Osteoblast (primary cell): Measurements from ENCODE around the gene NELL2. TPM values are rescaled to one million over a fixed set of nuclear protein-coding genes. Genes with fewer than 3 reads are reported as not detected.

Experiments used
- DNase-seq: peaks from one replicate; pipeline ENCODE4 v3.0.0; 2011; ENCODE audit warnings: low spot score, mixed read lengths; ENCODE audit not compliant: insufficient read length; ENCODE audit errors: missing footprints
- H2AFZ ChIP-seq: 2 replicates; pipeline ENCODE4 v1.6.0; 2011; ENCODE audit warnings: mild to moderate bottlenecking, low read length
- H3K27ac ChIP-seq: 2 replicates; pipeline ENCODE4 v1.5.1; 2011; ENCODE audit warnings: mild to moderate bottlenecking, low read depth, low read length, moderate library complexity
- H3K27me3 ChIP-seq: 2 replicates; pipeline ENCODE4 v1.6.0; 2012; ENCODE audit warnings: mild to moderate bottlenecking, control low read depth, inconsistent platforms, low read length, moderate library complexity; ENCODE audit not compliant: insufficient read depth
- H3K36me3 ChIP-seq: 2 replicates; pipeline ENCODE4 v1.5.1; 2011; ENCODE audit warnings: mild to moderate bottlenecking, low read length, control low read depth, moderate library complexity; ENCODE audit not compliant: insufficient read depth
- H3K4me1 ChIP-seq: 2 replicates; pipeline ENCODE4 v1.5.1; 2011; ENCODE audit warnings: mild to moderate bottlenecking, low read length, control low read depth, moderate library complexity; ENCODE audit not compliant: insufficient read depth
- H3K4me2 ChIP-seq: 2 replicates; pipeline ENCODE4 v1.6.0; 2011; ENCODE audit warnings: mild to moderate bottlenecking, low read length; ENCODE audit not compliant: insufficient read depth
- H3K4me3 ChIP-seq: fragments of 200-600 bp; sonication (generic); 3 replicates; pipeline ENCODE4 v1.5.1; 2012; ENCODE audit warnings: mild to moderate bottlenecking, low read length, inconsistent platforms; ENCODE audit not compliant: insufficient read depth
- H3K79me2 ChIP-seq: 2 replicates; pipeline ENCODE4 v1.6.0; 2012; ENCODE audit warnings: mild to moderate bottlenecking, low read length, control low read depth, inconsistent platforms; ENCODE audit not compliant: insufficient read depth
- H3K9me3 ChIP-seq: 2 replicates; pipeline ENCODE4 v1.5.1; 2011; ENCODE audit warnings: low read depth, low read length, control low read depth
- H4K20me1 ChIP-seq: 2 replicates; pipeline ENCODE4 v1.6.0; 2012; ENCODE audit warnings: mild to moderate bottlenecking, low read length, control low read depth; ENCODE audit not compliant: insufficient read depth
- CTCF ChIP-seq: IDR thresholded peaks from 2 replicates; pipeline ENCODE4 v1.5.1; 2011; ENCODE audit warnings: mild to moderate bottlenecking, low read depth, low read length, moderate library complexity; ENCODE audit errors: extremely low read depth
- total RNA-seq: library from RNA; depleted of rRNA; stranded (reverse); fragments of >200 nt; gene quantifications from 2 replicates; pipeline ENCODE4 v1.2.3, GENCODE V29; 2012

Gene NELL2
- total RNA-seq, 1 donor: not detected

DNA sequence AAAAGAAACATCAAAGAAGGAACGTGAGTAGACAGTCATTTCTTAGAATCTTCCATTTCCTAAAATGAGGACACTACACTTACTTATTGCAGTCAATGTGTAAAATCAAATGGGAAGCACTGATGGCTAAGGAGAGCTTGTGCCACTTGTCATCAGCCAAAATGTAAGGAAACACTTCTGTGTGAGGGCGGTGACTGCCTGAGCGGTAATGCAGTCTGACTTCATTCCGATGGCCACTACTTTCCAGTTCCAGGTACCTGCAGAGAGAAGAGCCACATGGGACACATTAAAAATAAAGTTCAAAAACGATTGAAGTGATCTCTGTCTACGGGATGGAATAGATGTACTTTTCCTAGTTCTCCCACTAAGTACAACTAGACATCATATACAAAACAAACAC lies 96.3 kb downstream of the NELL2 start:
- no peaks in the 10 kb centered on the region for H3K36me3 ChIP-seq
- no peaks in the 10 kb centered on the region for H3K9me3 ChIP-seq
- no peak overlapping the region for H3K27ac ChIP-seq
- TF ChIP-seq CTCF: no peak
- DNase-seq: no peak
- no peaks in the 10 kb centered on the region for H3K27me3 ChIP-seq
- H3K4me1 ChIP-seq: no peaks in the 10 kb centered on the region
- H4K20me1 ChIP-seq: no peaks in the 10 kb centered on the region
- H3K4me3 ChIP-seq: no peak overlapping the region
- no peaks in the 10 kb centered on the region for H3K79me2 ChIP-seq
- no peak overlapping the region for H2AFZ ChIP-seq
- no peak overlapping the region for H3K4me2 ChIP-seq

DNA sequence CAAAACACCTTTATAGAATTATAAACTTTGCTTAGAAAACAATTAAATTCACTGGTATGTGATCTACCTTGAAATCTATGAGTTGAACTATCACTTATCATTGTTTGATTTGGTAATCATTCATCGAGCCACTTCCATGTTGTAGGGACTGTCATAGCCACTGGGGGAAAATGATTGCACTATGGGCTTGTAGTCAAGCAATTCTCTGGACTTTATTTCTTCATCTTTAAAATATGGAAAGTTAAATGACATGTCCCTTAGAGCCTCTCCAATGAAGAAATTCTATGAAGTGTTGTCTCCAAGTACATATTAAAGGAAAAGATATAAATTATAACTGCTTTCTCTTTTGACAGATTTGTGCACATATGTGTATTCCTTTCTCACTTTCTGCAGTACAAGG lies 97.3 kb downstream of the NELL2 start:
- Histone ChIP-seq H4K20me1 (no peaks in the 10 kb centered on the region), H3K27me3 (no peaks in the 10 kb centered on the region), H3K27ac (no peak overlapping the region), H3K4me2 (no peak overlapping the region), H3K9me3 (no peaks in the 10 kb centered on the region), H3K4me1 (no peaks in the 10 kb centered on the region), H3K36me3 (no peaks in the 10 kb centered on the region), H3K4me3 (no peak overlapping the region), H2AFZ (no peak overlapping the region), H3K79me2 (no peaks in the 10 kb centered on the region)
- TF ChIP-seq CTCF: no peak
- no peak for DNase-seq

GRCh38 chr12:44777044-44777443 lies 99.1 kb downstream of the NELL2 start:
- DNase-seq: no peak
- no peaks in the 10 kb centered on the region for H3K79me2 ChIP-seq
- TF ChIP-seq CTCF: no peak

DNA sequence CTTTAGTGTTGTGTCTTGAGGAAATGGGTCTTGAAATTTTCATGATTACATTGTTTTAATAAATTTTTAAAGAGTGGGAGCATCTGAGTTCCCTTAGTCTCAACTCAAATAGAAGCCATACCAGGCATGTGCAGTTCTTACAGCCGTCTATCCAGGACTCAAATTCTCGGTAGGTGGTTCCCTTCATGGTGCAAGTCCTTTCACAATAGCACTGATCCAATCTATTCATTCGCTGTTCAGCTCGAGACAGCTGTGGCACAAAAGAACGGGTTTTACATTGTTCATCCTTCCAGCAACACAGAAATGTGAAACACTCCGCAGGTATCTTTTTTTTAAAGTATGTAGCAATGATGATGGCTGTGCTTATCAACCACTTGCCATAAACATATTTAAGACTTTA lies 100.2 kb downstream of the NELL2 start:
- no peaks in the 10 kb centered on the region for H4K20me1 ChIP-seq
- no peak for TF ChIP-seq CTCF
- DNase-seq: no peak
- no peaks in the 10 kb centered on the region for H3K36me3 ChIP-seq
- H3K27ac ChIP-seq: no peak overlapping the region
- no peaks in the 10 kb centered on the region for H3K4me1 ChIP-seq
- no peak overlapping the region for H3K4me3 ChIP-seq
- no peak overlapping the region for H3K4me2 ChIP-seq
- no peaks in the 10 kb centered on the region for H3K79me2 ChIP-seq
- no peaks in the 10 kb centered on the region for H3K9me3 ChIP-seq
- no peaks in the 10 kb centered on the region for H3K27me3 ChIP-seq
- H2AFZ ChIP-seq: no peak overlapping the region

More at GRCh38 chr12:44777044-44777443, 99.1 kb downstream of the NELL2 start:
- Histone ChIP-seq H3K27ac (no peak overlapping the region), H3K4me3 (no peak overlapping the region), H3K36me3 (no peaks in the 10 kb centered on the region), H3K4me1 (no peaks in the 10 kb centered on the region), H3K27me3 (no peaks in the 10 kb centered on the region), H4K20me1 (no peaks in the 10 kb centered on the region), H2AFZ (no peak overlapping the region), H3K4me2 (no peak overlapping the region), H3K9me3 (no peaks in the 10 kb centered on the region)
